Dermis microvascular lymphatic vessel endothelial cell (primary cell): Measurements from ENCODE around the gene CYSTM1. TPM values are rescaled to one million over a fixed set of nuclear protein-coding genes. Genes with fewer than 3 reads are reported as not detected.

Experiments
- DNase-seq, 2 donors: peaks; one replicate each; pipeline versions ENCODE4 v3.0.0 to v3.0.0-alpha.2; 2010; ENCODE audit warnings: low read depth in 2 of 2
- total RNA-seq: library from RNA; depleted of rRNA; stranded (reverse); fragments of >200 nt; gene quantifications from 2 replicates; pipeline ENCODE4 v1.2.1, GENCODE V29; 2014

The CYSTM1 gene
- total RNA-seq, 1 donor from 2014 or later, result 11.3 TPM

DNA sequence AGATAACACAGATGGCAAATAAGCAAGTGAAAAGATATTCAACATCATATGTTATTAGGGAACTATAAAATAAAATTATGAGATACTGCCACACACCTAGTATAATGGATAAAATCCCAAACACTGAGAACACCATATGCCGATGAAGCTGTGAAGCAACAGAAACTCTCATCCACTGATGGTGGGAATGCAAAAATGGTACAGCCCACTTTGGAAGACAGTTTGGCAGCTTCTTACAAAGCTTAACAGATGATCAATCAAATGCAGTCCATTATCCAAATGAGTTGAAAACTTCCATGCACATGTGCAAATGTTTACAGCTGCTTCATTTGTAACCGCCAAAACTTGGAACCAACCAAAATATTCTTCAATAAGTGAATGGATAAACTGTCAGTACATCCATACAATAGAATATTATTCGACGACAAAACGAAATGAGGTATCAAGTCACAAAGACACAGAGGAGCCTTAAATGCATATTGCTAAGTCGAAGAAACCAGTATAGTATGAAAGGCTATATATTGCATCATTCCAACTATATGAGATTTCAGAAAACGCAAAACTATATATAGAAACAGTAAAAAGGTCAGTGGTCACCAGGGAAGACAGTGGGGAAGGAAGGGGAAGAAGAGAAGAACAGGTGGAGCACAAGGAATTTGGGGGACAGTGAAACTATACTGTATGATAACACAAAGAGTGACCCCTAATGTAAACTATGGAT, 113.0 kb downstream of the CYSTM1 start:
- no peak for DNase-seq

DNA sequence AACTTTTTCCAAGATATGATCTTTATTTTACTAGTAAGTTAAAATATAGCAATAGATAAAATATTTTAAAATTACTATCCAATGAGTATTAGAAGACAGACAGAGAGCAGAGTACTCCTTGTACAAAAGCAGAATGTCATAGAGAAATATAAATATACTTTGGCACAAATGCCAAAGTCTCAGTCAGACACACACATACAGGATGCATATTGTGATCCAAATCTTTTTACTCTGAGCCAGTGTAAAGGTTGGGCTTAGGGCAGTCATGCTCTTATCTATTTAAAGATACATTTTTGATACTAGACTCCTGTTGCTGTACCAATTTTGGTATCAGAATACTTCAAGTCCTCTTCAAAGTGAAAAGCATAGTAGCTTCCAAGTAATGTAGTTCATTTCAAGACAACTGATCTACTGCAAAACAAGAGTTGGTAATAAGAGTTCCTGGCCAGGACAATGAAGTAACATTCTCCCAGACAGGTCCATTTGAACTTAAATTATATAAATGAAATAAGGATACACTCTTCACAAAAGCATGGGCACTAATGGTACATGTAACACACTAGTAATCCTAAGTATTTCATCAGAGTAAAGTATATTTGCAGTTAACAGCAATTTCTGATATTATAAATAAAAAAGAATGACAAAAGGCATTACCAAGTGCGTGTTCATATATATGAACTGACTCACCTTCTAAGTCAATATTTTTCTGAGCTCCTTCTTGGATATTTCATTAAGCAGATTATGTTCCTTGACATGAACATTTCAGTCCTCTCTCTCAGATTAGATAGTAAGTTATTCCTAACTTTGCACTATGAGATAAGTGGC, 117.4 kb downstream of the CYSTM1 start:
- peak in 1 of 2 donors; percentile 76 for DNase-seq

Other genes with a start within 250 kb of the CYSTM1 start
- gene NRG2, start 131.9 kb upstream of the CYSTM1 start, total RNA-seq, result 0.51 and 0.77 TPM in 2 replicates
- gene PURA, start 61.1 kb upstream of the CYSTM1 start, total RNA-seq, result 4.5 and 7.0 TPM in 2 replicates
- 2.6 and 4.0 TPM in 2 replicates for gene IGIP, start 49.3 kb upstream of the CYSTM1 start, total RNA-seq
- gene PFDN1, start 127.9 kb downstream of the CYSTM1 start, total RNA-seq, result 63.2 and 65.4 TPM in 2 replicates
- 12.1 and 15.5 TPM in 2 replicates for gene HBEGF, start 171.4 kb downstream of the CYSTM1 start, total RNA-seq
- not detected in 2 replicates for gene SLC4A9, start 185.0 kb downstream of the CYSTM1 start, total RNA-seq
- gene ANKHD1, start 226.6 kb downstream of the CYSTM1 start, total RNA-seq, result 44.7 and 59.3 TPM in 2 replicates